NCI-H2171 treated with DMSO at 0.1 percent for 48 hours (cell line): ENCODE measurements around the gene ZC3H18.

Source experiments
- DNase-seq: peaks from one replicate; lab custom pipeline; 2025; lab: John Stamatoyannopoulos, UW

Gene ZC3H18

GRCh38 chr16:88584676-88585075 lies 14.5 kb downstream of the ZC3H18 start:
- DNase-seq, result peak; percentile 43

GRCh38 chr16:88585269-88585668 lies 15.1 kb downstream of the ZC3H18 start:
- peak; percentile 88 for DNase-seq

- no peak for DNase-seq
Observed at GRCh38 chr16:88585927-88586581, 15.9 kb downstream of the ZC3H18 start.

- DNase-seq, result no peak
Observed at GRCh38 chr16:88588148-88588547, 17.9 kb downstream of the ZC3H18 start.

GRCh38 chr16:88588754-88589153 lies 18.6 kb downstream of the ZC3H18 start:
- DNase-seq, result no peak

GRCh38 chr16:88589441-88589840 lies 19.2 kb downstream of the ZC3H18 start:
- no peak for DNase-seq

GRCh38 chr16:88591577-88592021 lies 21.4 kb downstream of the ZC3H18 start:
- no peak for DNase-seq

GRCh38 chr16:88593061-88593460 lies 22.9 kb downstream of the ZC3H18 start:
- no peak for DNase-seq

- no peak for DNase-seq
Observed at GRCh38 chr16:88593489-88593888, 23.3 kb downstream of the ZC3H18 start.

GRCh38 chr16:88593910-88594309 lies 23.7 kb downstream of the ZC3H18 start:
- no peak for DNase-seq

GRCh38 chr16:88595101-88595500 lies 24.9 kb downstream of the ZC3H18 start:
- DNase-seq, result no peak

- no peak for DNase-seq
Observed at GRCh38 chr16:88595921-88596320, 25.7 kb downstream of the ZC3H18 start.

GRCh38 chr16:88596483-88596882 lies 26.3 kb downstream of the ZC3H18 start:
- no peak for DNase-seq

GRCh38 chr16:88597856-88598491 lies 27.8 kb downstream of the ZC3H18 start:
- no peak for DNase-seq

GRCh38 chr16:88599092-88599733 lies 29.0 kb downstream of the ZC3H18 start:
- DNase-seq, result no peak

- DNase-seq, result no peak
Observed at GRCh38 chr16:88599825-88600538, 29.8 kb downstream of the ZC3H18 start.

- DNase-seq, result no peak
Observed at GRCh38 chr16:88600539-88600896, 30.3 kb downstream of the ZC3H18 start.

- no peak for DNase-seq
Observed at GRCh38 chr16:88601313-88602036, 31.3 kb downstream of the ZC3H18 start.

- no peak for DNase-seq
Observed at GRCh38 chr16:88602091-88602490, 31.9 kb downstream of the ZC3H18 start.

GRCh38 chr16:88605186-88606147 lies 35.3 kb downstream of the ZC3H18 start:
- no peak for DNase-seq
